Right lobe of liver (tissue), 4 donors: ENCODE data around the gene SLC47A2.

Source experiments
- CTCF ChIP-seq, 4 donors: fragments of 200-600 bp in 3 of 4; fragments of 450-650 bp in 1 of 4; IDR thresholded peaks; one replicate each; pipeline versions ENCODE4 v1.5.1 to v1.8.0; 2016 to 2022; ENCODE audit warnings: antibody characterized with exemption in 4 of 4, mild to moderate bottlenecking in 2 of 4
- POLR2A ChIP-seq: fragments of 450-650 bp; IDR thresholded peaks from one replicate; pipeline ENCODE4 v1.6.1; 2017; ENCODE audit warnings: antibody characterized with exemption, mild to moderate bottlenecking
- donor health status: DM: no; HTN: no; CAD: no.
- donor health status: DM: no; HTN: no; CAD: no.
- donor health status: DM: no; HTN: yes; CAD: no.

DNA sequence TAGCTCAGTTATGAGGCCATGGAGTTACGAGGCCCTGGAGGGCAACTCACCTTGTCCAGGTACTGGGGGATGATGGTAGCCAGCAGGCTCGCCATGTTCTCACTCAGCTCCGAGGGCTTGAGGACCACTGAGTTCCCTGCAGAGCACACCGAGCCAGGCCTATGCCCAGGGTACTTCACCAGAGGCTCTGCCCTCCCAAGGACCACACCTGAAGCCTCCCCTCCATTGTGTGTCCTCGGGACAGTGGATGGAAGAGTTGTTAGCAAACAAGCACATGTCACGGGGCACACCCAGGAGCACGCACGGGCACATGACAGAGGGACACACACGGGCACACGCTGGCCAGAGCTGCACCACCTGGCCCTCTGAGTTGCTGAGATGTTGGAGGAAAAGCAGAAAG, 26.1 kb upstream of the SLC47A2 start:
- TF ChIP-seq CTCF (IDR thresholded peaks at IDR 0.05) (no peak), POLR2A (no peak)
